GM19372 (cell line): Measurements from ENCODE around the gene TEX19.
"Not testable (repeated sequence)": the region's sequence is repeated elsewhere in the genome, so short reads cannot be mapped to it uniquely, and the experiment has no call there.

ENCODE experiments used
- ATAC-seq: cut with Tn5 transposase; IDR thresholded peaks from one replicate; pipeline ENCODE4 v1.9.1; 2021; ENCODE audit warnings: mild to moderate bottlenecking, low read depth, moderate library complexity; ENCODE audit not compliant: unreplicated experiment

The TEX19 gene

DNA sequence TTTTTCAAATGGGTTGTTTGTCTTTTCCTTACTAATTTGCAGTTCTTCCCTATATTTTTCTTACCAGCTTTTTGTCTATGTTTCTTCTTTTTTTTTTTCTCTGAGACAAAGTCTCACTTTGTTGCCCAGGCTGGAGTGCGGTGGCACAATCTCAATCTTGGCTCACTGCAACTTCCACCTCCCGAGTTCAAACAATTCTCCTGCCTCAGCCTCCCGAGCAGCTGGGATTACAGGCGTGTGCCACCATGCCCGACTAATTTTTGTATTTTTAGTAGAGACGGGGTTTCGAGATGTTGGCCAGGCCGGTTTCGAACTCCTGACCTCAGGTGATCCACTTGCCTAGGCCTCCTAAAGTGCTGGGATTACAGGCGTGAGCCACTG, 14.0 kb downstream of the TEX19 start:
- ATAC-seq: not testable (repeated sequence)

DNA sequence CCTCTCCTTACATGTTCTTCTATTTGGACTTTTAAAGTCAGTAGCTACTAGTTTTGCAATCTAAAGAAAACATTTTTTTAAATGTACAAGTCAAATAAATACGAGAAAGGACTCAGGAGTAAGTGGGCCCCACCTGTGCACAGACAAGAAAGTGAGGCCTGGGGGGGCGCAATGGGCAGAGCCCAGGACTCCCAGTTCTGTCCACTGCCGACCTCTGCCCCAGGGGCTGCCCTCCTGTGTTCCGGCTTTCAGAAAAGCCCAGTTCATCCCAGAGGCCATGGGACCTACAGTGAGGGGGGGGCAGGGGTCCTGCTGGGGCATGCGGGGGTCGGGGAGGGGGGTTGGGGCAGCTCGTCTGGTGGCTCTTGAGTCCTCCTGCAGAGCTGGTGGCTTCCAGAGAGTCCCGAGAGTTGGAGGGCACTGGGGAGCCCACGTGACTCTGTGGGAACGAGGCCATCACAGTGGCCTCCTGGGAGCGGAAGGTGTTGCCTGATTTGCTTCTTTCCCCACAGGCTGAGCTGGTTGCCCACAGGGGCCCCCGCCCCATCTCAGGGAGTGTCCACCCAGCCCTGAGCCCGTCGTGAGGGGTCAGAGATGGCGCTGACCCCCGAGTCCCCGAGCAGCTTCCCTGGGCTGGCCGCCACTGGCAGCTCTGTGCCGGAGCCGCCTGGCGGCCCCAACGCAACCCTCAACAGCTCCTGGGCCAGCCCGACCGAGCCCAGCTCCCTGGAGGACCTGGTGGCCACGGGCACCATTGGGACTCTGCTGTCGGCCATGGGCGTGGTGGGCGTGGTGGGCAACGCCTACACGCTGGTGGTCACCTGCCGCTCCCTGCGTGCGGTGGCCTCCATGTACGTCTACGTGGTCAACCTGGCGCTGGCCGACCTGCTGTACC, 14.9 kb downstream of the TEX19 start:
- ATAC-seq: no peak

DNA sequence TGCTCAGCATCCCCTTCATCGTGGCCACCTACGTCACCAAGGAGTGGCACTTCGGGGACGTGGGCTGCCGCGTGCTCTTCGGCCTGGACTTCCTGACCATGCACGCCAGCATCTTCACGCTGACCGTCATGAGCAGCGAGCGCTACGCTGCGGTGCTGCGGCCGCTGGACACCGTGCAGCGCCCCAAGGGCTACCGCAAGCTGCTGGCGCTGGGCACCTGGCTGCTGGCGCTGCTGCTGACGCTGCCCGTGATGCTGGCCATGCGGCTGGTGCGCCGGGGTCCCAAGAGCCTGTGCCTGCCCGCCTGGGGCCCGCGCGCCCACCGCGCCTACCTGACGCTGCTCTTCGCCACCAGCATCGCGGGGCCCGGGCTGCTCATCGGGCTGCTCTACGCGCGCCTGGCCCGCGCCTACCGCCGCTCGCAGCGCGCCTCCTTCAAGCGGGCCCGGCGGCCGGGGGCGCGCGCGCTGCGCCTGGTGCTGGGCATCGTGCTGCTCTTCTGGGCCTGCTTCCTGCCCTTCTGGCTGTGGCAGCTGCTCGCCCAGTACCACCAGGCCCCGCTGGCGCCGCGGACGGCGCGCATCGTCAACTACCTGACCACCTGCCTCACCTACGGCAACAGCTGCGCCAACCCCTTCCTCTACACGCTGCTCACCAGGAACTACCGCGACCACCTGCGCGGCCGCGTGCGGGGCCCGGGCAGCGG, 15.7 kb downstream of the TEX19 start:
- ATAC-seq: no peak

DNA sequence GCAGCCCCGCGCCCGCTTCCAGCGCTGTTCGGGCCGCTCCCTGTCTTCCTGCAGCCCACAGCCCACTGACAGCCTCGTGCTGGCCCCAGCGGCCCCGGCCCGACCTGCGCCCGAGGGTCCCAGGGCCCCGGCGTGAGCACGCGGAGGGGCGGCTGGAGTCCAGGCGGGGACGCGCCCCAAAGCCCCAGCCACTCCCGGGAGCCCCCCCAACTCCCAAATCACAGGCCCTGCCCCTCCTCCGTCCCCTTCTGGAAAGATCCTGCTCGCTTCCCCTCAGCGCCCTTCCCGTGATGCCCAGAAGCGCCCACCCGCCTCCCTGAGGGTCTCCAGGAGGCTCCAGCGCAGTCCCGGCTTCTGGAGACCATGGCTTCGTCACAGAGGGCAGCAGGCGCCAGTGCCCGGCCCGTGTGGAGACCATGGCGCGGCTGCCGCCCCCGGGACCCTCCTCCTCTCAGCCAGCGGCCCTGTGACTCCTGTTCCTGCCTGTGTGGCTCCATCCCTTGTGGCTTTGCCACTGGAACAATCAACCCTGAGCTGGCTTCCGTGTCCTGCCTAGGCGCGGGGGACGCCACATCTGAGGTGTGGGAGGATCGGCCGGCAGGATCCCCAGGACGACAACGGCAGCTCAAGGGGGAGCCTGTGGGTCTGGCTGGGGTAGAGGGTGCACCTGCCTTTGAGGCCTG, 16.5 kb downstream of the TEX19 start:
- ATAC-seq: no peak

DNA sequence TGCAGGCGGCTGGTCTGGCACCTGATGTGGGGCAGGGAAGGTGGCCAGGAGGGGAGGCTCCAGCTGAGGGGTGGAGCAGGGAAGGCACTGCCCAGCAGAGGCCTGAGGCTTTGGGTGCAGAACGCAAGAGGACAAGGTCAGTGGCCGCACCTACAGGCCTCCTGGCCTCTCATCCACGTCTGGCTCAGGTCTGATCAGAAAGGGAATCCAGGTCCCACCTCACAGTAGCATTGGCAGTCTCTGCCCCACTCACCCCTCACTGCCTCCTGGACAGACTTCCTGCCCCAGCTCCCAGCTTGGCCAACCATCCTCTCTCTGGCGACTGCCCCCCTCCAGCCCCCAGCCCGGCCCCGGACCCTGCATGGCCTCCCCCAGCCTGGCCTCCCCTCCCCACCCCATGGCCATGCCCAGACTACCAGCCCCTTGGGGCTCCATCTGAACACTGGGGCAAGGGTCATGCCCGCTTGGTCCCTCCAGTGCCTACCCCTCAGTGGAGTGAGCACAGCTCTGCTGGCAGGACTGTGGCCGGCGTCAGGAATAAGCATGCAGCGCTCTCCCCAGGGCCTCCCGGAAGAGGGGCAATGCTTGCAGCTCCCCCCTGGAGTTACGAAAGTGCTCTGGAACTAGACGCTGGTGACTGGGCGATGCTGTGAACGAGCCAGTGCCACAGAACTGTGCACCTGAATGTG, 17.1 kb downstream of the TEX19 start:
- no peak for ATAC-seq

DNA sequence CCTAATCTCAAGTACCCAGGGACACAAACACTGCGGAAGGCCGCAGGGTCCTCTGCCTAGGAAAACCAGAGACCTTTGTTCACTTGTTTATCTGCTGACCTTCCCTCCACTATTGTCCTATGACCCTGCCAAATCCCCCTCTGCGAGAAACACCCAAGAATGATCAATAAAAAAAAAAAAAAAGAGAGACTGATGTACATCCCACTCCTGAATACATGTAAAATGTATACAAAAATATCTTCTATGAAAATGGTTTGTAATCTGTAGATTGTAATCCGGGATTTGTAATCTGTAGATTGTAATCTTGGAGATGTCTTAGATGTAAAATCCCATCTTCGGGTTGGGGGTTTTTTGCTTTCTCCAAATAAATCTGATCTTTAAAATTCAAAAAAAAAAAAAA, 18.2 kb downstream of the TEX19 start:
- ATAC-seq: not testable (repeated sequence)

DNA sequence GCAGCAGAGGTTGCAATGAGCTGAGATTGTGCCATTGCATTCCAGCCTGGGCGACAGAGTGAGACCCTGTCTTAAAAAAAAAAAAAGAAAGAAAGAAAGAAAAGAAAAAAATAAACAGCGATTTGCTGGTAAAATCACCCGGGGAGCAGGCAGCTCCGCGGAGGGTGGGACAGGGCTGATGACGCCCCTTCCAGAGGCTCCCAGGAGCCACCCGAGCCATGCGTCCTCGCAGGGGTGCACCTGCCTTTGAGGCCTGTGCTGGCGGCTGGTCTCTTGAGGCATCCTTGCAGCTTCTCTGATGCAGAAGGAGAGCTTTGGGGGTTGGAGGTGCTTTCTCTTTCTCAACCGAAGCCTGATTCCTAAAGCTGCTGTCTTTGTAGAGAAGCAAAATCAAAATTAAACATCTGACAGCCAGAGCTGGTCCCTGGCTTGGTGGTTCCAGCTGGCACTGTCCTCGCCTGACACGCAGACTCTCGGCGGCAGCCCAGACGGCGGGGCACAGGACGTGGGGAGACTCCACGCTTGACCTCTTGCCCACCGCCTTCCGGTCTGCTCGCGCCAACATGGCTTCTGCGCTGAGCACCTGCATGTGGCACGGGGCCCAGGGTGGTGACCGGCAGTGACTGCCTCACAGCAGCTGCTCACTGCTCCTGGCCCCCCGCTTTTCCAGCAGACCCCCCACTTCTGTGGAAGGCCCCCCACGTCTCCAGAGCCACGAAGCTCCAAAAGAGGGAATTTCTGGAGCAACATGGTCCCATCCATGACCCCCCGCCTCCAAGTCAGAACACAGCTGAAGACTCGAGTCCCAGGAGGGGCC, 19.1 kb downstream of the TEX19 start:
- no peak for ATAC-seq

DNA sequence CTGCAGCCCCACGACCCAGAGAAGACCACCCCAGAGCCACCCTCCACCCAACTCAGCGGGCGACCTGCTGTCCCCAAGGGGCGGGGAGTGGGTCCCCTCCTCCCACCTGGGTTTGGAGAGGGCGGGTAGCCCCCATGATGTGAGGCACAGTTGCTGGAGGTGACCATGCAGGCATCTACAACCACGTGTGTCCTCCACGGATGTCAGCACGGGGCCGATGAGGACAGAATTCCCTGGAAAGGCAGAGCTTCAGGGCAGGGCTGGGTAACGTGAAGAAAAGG, 19.6 kb downstream of the TEX19 start:
- no peak for ATAC-seq

DNA sequence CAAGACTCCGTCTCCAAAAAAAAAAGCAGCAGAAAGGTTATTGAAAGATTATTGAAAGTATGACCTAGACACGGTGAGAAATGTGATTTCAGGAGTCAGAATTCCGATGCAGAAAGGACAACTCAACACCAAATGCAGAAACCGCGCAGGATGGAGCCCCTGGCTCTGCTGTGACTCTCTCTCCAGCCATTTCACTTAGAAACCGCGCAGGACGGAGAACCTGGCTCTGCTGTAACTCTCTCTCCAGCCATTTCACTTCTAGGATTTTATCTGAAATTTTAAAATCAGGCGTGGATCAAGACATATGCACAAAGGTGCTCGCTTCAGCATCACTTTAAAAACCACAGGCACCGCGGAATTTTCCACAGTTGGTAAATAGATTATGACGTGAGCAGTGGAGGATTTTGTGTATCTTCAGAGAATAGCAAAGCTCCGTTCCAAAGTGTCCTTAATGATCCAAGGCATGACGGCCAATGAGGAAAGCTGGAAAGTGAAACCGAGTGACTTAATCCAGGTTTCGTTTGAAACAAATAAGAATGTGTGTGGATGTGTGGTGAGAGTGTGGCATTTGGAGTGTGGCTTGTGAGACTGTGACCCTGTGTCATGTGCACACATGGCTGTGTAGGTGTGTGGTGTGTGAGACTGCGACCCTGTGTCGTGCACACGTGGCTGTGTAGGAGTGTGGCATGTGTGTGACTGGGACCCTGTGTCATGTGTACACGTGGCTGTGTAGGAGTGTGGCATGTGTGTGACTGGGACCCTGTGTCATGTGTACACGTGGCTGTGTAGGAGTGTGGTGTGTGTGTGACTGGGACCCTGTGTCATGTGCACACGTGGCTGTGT, 22.0 kb downstream of the TEX19 start:
- no peak for ATAC-seq

DNA sequence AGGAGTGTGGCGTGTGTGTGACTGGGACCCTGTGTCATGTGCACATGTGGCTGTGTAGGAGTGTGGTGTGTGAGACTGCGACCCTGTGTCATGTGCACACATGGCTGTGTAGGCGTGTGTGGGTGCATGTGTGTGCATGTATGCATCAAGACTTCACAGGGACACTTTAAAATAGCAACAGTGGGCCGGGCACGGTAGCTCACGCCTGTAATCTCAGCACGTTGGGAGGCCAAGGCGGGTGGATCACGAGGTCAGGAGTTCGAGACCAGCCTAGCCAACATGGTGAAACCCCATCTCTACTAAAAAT, 22.6 kb downstream of the TEX19 start:
- ATAC-seq: not testable (repeated sequence)

DNA sequence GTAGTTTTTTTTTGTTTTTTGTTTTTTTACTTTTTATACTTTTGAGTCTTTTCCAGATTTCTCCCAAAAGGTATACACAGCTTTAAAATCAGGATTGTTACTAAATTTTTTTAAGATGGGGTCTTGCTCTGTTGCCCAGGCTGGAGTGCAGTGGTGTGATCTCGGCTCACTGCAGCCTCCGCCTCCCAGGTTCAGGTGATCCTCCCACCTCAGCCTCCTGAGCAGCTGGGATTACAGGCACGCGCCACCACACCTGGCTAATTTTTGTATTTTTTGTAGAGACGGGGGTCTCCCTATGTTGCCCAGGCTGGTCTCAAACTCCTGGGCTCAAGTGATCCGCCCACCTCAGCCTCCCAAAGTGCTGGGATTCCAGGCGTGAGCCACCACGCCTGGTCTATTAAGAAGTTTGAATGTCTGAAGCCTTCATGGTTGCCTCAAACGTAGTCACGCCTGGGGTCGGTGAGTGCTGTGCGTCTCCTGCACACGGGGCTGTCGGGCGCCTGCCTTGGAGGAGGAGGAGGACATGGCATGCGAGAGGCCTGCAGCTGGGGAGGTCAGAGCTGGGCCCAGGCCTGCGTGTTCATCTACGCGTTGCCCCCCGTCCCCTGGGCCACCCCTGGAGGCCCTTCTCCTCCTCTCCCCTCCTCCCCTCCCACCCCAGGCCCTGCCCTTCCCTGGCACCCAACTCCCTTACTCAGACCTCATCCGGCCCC, 23.3 kb downstream of the TEX19 start:
- ATAC-seq: not testable (repeated sequence)

DNA sequence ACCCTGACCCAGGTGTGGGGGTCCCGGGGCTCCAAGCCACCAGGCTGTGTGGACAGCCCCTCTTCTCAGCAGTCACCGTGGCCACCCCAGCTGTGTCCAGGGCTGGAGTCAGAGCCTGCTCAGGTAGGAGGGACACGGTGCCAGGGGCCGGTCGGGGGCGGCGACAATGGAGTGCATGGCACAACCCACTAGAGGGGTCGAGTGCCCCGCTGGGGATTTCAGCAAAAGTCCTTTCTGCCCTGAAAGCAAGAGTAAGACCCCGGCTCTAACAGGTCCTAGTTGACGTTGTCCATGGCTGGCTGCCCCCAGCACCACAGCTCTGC, 23.8 kb downstream of the TEX19 start:
- ATAC-seq: no peak

DNA sequence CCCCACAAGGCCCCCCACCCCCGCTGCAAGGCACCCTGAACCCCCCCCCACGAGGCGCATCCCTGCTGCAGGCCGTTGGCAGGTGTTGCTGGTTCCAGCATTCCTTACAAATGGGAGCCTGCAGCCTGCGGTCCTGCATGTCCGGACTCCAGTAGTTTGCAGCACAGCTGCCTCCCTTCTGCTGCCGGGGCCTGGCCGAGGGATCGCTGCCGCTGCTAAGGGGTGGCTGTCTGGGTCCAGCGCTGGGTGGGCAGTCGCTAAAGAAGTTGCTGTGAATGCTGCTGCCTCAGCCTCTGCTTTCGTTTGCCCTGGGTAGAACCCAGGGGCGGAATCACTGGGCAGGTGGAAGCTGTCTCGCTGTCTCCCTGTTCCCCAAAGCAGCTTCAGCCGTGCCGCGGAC, 24.4 kb downstream of the TEX19 start:
- ATAC-seq: no peak

DNA sequence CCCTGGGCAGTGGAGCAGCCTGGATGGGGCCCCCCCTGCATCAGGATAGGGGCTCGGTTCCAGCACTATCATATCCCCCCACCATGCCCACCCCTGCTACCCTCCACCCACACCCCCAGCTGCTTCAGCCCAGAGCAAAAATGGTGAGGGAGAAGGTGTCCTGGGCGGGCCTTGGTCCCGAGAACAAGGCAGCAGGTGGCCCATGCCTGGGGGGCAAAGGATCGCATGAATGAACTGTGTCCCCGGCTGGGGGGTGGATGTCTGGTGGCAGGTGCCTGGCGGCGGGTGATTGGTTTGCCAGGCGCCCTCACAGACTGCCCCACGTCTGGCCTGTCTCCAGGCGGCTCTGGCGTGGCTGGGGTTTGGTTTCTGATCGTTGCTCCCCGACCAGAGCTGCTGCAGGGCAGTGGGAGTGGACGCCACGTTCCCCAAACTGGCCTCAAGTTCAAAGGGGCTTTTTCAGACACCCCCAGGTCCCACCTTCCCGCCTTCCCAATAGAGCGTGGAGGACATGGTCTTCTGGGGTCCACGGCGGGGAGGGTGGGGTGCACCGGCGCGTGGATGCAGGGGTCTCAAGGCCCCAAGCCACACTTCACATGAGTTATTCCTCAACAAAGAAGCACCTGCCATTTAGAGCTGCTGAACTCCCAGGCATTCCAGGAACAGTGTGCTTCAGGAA, 25.1 kb downstream of the TEX19 start:
- no peak for ATAC-seq

DNA sequence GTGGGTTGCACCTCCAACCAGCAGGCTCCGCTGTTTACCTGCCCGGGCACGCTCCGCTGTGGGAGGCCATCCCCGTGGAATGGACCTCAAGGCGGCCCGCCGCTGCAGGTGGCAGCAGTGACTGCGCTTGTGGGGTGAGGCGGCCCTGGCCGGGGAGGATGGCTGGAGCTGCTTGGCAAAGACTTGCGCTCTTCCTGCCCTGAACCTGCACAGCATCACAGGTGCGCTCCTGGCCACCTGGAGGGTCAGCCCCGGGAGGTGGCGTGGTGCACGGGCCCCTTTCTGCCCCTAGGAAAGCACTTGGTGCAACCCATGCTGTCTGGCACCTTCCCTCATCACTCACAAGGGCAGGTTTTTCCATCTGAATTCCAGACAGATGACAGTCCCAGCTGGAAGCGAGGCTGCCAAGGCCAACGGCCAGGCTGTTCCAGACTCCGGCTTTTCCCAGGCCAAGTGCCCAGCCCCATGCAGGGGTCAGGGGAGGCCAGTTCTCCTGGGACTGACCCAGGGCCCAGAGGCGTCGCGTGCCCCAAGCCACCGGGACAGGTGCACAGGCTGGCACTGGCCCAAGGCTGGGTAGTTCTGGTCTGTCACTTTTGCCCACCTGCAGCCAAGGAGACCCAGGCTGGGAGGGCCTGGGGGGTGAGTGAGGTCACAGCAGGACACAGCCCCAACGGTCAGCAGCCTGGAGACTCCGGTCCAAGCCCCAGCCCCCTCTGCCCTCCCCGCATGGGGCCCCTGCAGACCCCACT, 25.9 kb downstream of the TEX19 start:
- ATAC-seq: no peak

DNA sequence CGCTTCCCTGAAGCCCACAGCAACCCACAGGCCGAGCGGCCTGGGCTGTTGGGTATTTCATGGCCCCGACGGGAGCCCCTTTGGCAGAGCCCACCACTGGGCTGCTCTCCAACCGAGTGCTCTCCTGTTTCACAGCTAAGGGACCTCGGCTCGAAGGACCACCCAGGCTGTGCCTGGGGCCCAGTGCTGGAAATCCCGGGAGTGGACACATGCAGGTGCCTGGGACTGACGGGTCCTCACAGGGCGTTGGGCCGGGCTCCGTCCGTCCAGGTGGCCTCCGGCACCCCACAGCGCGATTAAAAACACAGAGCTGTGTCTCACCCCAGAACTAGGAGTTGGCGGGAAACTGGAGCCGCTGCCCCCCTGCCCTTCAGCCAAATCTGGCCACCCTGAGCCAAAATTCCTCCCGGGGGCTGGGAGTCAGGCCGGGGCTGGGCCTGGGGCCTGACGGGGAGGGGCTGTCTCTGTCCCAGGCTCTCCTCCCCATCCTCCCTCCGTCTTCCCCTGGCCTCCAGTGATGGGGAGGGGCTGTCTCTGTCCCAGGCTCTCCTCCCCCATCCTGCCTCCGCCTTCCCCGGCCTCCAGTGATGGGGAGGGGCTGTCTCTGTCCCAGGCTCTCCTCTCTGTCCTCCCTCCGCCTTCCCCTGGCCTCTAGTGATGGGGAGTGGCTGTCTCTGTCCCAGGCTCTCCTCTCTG, 26.7 kb downstream of the TEX19 start:
- ATAC-seq: no peak

DNA sequence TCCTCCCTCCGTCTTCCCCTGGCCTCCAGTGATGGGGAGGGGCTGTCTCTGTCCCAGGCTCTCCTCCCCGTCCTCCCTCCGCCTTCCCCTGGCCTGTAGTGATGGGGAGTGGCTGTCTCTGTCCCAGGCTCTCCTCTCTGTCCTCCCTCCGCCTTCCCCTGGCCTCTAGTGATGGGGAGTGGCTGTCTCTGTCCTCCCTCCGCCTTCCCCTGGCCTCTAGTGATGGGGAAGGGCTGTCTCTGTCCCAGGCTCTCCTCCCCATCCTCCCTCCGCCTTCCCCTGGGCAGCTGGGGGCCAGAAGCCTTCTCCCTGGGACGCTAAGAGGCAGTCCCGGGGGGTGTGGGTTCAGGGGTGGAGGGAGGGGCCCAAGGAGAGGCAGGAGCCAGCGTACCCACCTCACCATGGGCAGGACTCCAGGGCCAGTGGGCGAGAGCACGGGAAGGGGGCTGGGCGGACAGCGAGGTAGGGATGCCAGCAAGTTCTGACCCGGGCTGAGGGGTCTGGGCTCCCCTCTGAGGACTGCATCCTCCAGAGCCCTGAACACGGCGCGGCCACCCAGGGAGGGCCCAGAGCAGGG, 27.3 kb downstream of the TEX19 start:
- ATAC-seq: no peak
